Measurements from ENCODE around the gene POLR3K. TPM values are rescaled to one million over a fixed set of nuclear protein-coding genes. Genes with fewer than 3 reads are reported as not detected.

POLR3K gene
- total and polyA plus RNA-seq, 2 donors (not counting 1 experiment from before 2014, with no cell fraction given): 3.3 to 12.9 TPM

- Histone ChIP-seq H3K4me3 (replicated peaks in 1 of 4; ENCODE audit: control extremely low read depth in 1 of 4, insufficient read depth in 1 of 4, low read depth in 3 of 4, low read length in 4 of 4) (no peak overlapping the region), H3K9ac (ENCODE audit: insufficient read depth, low read length) (no peak overlapping the region), H3K27ac (ENCODE audit: insufficient read depth, low read length) (no peak overlapping the region), H4K20me1 (ENCODE audit: control insufficient read depth, extremely low read depth, insufficient read depth, low read length) (no peaks in the 10 kb centered on the region), H3K4me1 (ENCODE audit: control insufficient read depth, extremely low read depth, insufficient read depth, low read length) (peaks cover 15% of the 10 kb centered on the region), H3K36me3 (ENCODE audit: control insufficient read depth, insufficient read depth, low read length) (peaks cover 56% of the 10 kb centered on the region), H2AFZ (ENCODE audit: low read length) (no peak overlapping the region), H3K79me2 (ENCODE audit: control insufficient read depth, insufficient read depth, low read length) (peaks cover 30% of the 10 kb centered on the region), H3K9me3 (ENCODE audit: control insufficient read depth, insufficient read depth, low read depth, low read length) (no peaks in the 10 kb centered on the region), H3K27me3 (ENCODE audit: control insufficient read depth, insufficient read depth, low read length) (no peaks in the 10 kb centered on the region), H3K4me2 (ENCODE audit: extremely low read depth, insufficient read depth, low read length) (no peak overlapping the region)
- TF ChIP-seq CTCF (conservative IDR thresholded peaks at IDR 0.05 in 1 of 2, IDR thresholded peaks at IDR 0.05 in 1 of 2; ENCODE audit: low read depth in 1 of 2, low read length in 2 of 2) (no peak), EZH2 (IDR thresholded peaks at IDR 0.05; ENCODE audit: low read length, missing control alignments) (no peak)
- no peak for DNase-seq (ENCODE audit: low read depth in 2 of 2)
Measured at GRCh38 chr16:62283-62967, 9.0 kb upstream of the POLR3K start.

DNA sequence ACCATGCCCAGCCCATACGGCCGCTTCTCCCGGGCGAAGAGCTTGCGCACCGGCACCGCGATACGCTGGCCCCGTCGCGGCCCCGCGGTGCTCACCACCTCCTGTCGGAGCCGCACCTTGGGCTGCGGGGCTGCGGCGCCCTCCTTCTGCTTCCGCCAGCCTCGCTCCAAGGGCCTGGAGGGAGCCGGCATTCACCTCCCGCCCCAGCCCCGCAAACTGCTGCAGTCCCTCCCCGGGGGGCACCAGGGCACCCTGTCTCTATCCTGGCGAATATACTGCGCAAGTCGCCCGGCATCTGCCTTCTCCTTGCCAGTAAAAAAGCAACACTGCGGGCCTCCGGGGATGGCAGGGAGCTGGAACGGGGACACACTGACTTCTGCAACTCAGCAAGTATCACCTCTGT, 8.5 kb upstream of the POLR3K start:
- Histone ChIP-seq H3K4me2 (ENCODE audit: extremely low read depth, insufficient read depth, low read length) (no peak overlapping the region), H3K79me2 (ENCODE audit: control insufficient read depth, insufficient read depth, low read length) (peaks cover 25% of the 10 kb centered on the region), H3K27me3 (ENCODE audit: control insufficient read depth, insufficient read depth, low read length) (no peaks in the 10 kb centered on the region), H3K36me3 (ENCODE audit: control insufficient read depth, insufficient read depth, low read length) (peaks cover 58% of the 10 kb centered on the region), H2AFZ (ENCODE audit: low read length) (no peak overlapping the region), H4K20me1 (ENCODE audit: control insufficient read depth, extremely low read depth, insufficient read depth, low read length) (no peaks in the 10 kb centered on the region), H3K27ac (ENCODE audit: insufficient read depth, low read length) (no peak overlapping the region), H3K9me3 (ENCODE audit: control insufficient read depth, insufficient read depth, low read depth, low read length) (no peaks in the 10 kb centered on the region), H3K9ac (ENCODE audit: insufficient read depth, low read length) (no peak overlapping the region), H3K4me3 (replicated peaks in 1 of 4; ENCODE audit: control extremely low read depth in 1 of 4, insufficient read depth in 1 of 4, low read depth in 3 of 4, low read length in 4 of 4) (no peak overlapping the region), H3K4me1 (ENCODE audit: control insufficient read depth, extremely low read depth, insufficient read depth, low read length) (peaks cover 14% of the 10 kb centered on the region)
- no peak for TF ChIP-seq EZH2 (IDR thresholded peaks at IDR 0.05; ENCODE audit: low read length, missing control alignments)
- TF ChIP-seq CTCF (conservative IDR thresholded peaks at IDR 0.05 in 1 of 2, IDR thresholded peaks at IDR 0.05 in 1 of 2; ENCODE audit: low read depth in 1 of 2, low read length in 2 of 2): no peak
- DNase-seq (ENCODE audit: low read depth in 2 of 2): no peak

DNA sequence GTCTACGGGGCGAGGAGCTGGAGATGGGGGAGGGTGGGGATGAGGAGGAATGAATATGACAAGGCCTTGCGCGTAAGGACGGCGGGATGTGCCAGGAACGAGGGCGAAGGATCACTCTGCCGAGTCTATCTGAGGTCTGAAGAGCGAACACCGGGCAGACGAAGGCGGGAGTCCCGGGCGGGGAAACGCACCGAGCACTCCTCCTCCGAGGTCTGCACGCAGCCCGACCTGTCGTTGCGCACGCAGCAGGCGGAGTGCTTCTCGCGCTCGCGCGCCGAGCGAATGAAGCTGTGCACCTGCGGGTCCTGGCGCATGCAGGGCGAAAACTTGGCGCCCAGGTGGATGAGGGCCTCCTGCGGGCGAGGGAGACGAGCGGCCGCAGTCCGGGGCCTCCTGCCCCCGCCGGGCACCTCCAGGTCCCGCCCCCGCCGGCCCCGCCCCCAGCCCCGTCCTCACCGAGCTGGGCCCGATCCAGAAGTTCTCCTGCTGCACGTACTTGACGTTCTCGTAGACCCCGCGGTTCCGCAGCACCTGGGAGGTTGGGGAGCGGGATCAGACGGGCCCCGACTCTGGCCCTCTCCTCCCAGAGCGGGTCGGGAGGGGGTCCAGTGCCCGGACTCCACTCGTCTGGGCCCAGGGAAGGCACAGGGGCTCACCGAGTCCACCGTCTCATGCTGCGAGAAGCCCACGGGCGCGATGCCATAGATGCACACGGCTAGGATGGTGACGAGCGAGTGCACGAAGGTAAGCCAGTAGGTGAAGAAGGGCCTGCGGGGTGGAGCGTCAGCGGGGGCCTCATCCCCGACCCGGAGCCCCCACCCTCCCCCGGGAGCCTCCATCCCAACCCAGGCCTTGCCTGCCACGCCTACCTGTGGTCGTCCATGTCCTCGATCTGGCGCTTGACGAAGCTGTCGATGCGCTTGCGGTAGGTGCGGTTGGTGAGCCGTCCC, 7.8 kb upstream of the POLR3K start:
- peaks cover 18% of the 10 kb centered on the region for H3K79me2 ChIP-seq (ENCODE audit: control insufficient read depth, insufficient read depth, low read length)
- no peaks in the 10 kb centered on the region for H4K20me1 ChIP-seq (ENCODE audit: control insufficient read depth, extremely low read depth, insufficient read depth, low read length)
- no peaks in the 10 kb centered on the region for H3K27me3 ChIP-seq (ENCODE audit: control insufficient read depth, insufficient read depth, low read length)
- no peak overlapping the region for H3K27ac ChIP-seq (ENCODE audit: insufficient read depth, low read length)
- peaks cover 7% of the 10 kb centered on the region for H3K4me1 ChIP-seq (ENCODE audit: control insufficient read depth, extremely low read depth, insufficient read depth, low read length)
- no peak overlapping the region for H3K4me2 ChIP-seq (ENCODE audit: extremely low read depth, insufficient read depth, low read length)
- peaks cover 63% of the 10 kb centered on the region for H3K36me3 ChIP-seq (ENCODE audit: control insufficient read depth, insufficient read depth, low read length)
- no peak for DNase-seq (ENCODE audit: low read depth in 2 of 2)
- TF ChIP-seq EZH2 (IDR thresholded peaks at IDR 0.05; ENCODE audit: low read length, missing control alignments): no peak
- no peak for TF ChIP-seq CTCF (conservative IDR thresholded peaks at IDR 0.05 in 1 of 2, IDR thresholded peaks at IDR 0.05 in 1 of 2; ENCODE audit: low read depth in 1 of 2, low read length in 2 of 2)
- no peak overlapping the region for H2AFZ ChIP-seq (ENCODE audit: low read length)
- no peaks in the 10 kb centered on the region for H3K9me3 ChIP-seq (ENCODE audit: control insufficient read depth, insufficient read depth, low read depth, low read length)
- H3K9ac ChIP-seq (ENCODE audit: insufficient read depth, low read length): no peak overlapping the region
- H3K4me3 ChIP-seq (replicated peaks in 1 of 4; ENCODE audit: control extremely low read depth in 1 of 4, insufficient read depth in 1 of 4, low read depth in 3 of 4, low read length in 4 of 4): no peak overlapping the region

Data from fibroblast of lung (primary cell).